GM21360 (cell line): ENCODE measurements around the gene SCLT1.
"Not testable (repeated sequence)": the region's sequence is repeated elsewhere in the genome, so short reads cannot be mapped to it uniquely, and the experiment has no call there.

Experiments
- ATAC-seq: cut with Tn5 transposase; IDR thresholded peaks from one replicate; pipeline ENCODE4 v1.9.1; 2021; ENCODE audit warnings: mild to moderate bottlenecking, moderate library complexity; ENCODE audit not compliant: unreplicated experiment

The SCLT1 gene

DNA sequence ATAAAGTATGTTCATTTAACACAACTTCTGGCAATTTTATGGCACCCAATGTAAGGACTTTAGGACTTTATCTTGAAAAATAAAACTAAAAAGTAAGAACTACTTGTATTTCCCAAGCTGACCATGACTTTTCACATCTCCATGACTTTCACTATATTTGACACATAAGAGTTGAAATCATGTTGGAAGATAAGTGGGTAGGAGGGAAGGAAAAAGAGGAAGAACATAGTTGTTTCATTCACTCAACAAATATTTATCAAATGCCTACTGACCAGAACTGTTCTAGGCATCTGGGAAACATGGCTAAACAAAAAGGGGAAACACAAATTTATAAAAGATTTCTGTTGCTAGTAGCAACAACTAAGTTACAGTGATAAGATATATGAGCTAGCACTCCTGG lies 16.0 kb downstream of the SCLT1 start:
- ATAC-seq = no peak

- ATAC-seq = not testable (repeated sequence)
Measured at GRCh38 chr4:129069537-129069936, 23.8 kb downstream of the SCLT1 start.

DNA sequence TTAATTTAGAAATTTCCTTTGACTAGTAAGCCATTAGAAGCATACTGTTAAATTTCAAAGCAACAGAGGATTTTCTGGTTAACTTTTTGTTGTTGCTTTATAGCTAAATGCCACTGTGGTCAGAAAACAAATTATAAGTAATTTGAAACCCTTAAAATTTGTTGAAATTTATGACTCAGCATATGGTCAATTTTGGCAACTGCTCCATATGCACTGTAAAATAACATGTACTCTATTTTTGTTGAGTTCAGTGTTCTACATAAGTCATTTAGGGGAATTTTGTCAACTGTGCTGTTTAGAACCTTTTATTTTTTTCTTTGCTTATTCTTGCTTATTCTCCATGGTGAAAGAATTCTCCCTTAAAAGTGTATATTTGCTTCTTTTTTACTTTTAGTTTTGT lies 28.6 kb downstream of the SCLT1 start:
- ATAC-seq = no peak

DNA sequence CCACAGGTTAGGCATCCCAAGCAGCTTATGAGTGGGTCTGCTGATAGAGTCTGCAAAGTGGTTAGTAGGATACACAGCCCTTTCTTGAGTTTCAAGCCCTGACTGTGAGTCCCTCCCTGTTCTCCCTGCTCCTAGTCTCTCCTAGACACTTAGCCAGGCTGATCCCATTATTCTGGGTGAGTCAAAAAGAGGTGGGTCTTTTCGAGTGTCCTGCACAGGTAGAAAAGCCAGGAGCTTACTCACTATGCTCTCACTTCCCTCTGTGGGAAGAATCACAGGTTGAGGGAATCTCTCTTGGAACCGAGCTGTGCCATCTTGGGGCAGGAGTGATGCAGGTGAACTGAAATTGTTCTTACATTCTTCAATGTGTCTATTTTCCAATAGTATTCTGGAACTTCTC lies 29.7 kb downstream of the SCLT1 start:
- no peak for ATAC-seq

DNA sequence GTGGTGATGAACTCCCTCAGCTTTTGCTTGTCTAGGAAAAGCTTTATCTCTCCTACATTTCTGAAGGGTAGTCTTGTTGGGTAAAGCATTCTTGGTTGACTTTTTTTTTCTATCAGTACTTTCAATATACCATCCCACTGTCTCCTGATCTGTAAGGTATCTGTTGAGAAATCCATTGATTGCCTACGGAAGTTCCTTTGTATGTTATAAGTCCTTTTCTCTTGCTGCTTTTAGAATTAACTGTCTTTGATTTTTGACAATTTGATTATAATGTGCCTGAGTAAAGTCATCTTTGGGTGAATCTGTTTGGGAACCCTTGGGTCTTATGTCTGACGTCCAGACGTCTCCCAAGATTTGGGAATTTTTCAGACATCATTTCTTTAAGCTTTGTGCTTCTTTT lies 30.8 kb downstream of the SCLT1 start:
- no peak for ATAC-seq

DNA sequence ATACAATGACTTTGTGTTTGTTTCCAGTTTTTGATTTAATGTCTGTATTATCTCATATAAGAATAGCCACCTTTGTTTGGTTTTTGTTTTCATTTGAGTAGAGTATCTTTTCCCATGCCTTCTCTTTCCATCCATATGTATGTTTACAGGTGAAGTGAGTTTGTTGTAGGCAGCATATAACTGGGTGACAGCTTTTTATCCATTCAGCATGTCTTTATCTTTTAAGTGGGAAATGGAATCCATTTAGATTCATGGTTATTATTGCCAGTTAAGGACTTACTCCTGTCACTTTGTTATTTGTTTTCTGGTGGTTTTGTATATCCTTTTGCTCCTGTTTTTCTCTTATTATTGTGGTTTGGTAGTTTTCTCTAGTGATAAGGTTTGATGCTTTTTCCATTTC lies 34.3 kb downstream of the SCLT1 start:
- ATAC-seq = no peak

GRCh38 chr4:129046055-129046959 lies 47.0 kb downstream of the SCLT1 start:
- ATAC-seq = no peak

- ATAC-seq = no peak
Measured at GRCh38 chr4:129043523-129043922, 49.8 kb downstream of the SCLT1 start.

DNA sequence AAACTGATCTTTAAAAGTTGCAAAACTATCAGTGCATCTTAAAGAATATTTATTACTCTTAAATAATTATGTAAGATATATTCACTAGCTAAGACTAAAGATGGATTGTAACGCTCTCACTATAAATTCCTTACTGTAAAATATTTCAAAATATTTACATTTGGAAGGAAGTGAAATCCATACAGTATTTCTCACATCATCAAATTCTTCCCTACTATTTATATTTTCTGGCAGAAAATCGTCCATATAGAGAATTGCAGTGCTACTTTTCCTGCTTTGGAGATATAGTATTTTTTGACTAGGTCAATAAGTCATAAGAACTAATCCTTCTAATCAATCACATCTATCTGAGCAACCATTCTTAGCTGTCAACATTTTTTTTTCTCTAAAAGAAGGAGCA lies 52.9 kb downstream of the SCLT1 start:
- no peak for ATAC-seq

- ATAC-seq = no peak
Measured at GRCh38 chr4:129037093-129037492, 56.2 kb downstream of the SCLT1 start.

DNA sequence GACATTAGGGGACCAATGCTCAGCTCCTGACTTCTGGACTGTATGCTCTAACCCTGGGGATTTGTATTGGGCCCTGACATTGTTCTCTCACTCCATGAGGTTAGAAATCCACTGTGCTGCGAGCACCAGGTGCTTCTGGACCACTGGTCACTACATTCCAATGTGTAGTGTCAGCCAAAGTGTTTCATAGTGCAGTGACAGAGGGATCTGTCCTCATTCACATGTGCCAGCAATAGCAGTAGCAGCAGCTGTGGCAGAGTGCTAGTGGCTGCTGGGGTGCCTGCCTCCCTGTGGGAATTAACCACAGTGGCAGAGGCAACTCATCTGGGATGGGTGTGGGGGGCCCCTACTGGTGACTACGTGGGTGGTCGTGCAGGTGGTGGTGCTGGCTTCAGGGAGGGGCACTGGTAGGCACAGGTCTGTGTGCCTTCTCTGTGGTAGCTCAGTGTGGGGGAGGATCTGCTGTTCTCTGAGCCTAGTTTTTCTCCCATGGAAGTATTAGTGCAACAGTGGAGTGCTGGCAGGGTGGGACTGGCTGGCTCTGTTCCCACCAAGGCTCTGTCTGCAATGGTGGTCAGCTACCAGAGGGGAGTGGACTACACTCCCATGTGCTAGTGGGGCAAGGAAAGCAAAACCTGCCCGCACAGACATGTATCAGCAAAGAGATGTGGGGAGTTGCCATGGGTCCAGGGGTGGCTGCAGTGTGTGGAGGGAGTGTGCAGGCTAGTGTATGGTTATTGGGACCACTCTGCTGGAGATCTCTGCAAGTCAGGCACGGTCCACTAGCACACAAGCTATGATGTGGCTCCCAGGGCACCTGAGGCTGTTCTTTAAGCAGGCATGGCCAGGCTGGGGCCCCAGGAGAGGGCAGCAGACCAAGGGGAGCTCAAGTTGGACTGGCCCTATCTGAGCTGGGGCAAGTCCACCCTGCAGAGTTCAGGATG lies 78.5 kb downstream of the SCLT1 start:
- ATAC-seq = no peak

GRCh38 chr4:129008096-129008495 lies 85.2 kb downstream of the SCLT1 start:
- ATAC-seq = no peak

DNA sequence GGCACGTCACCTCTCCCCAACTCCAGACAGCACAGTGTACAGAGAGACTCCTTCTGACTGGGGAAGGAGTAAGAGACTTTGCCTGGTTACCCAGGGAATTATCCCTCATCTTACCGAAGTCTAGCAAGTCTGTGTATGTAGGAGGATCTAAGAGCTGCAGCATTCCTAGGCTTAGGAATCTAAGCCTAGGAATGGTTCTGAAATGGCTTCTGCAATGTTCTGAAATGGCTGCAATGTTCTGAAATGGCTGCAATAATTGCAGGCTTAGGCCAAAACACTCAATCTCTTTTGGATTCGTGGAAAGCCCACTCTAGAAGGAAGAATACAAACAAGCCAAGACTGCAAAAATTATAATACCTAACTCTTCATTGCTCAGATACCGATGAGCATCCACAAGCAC lies 106.4 kb downstream of the SCLT1 start:
- ATAC-seq = no peak

DNA sequence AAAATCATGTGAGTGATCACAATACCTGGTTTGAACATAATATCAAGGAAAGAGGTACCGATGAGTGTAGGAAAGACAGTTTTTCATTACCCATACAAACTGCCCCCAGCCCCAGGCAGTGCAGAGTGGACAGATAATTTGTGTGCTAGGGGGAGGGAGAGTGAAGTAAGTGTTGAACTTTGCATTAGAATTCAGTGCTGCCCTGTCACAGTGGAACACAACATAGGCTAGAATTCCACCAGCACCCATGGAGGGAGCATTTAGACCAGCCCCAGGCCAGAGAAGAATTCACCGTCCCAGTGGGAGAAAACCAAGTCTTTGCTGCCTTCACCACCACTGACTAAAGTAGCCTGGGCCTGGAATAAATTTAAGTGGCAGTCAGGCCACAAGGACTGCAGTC lies 107.3 kb downstream of the SCLT1 start:
- ATAC-seq = no peak

DNA sequence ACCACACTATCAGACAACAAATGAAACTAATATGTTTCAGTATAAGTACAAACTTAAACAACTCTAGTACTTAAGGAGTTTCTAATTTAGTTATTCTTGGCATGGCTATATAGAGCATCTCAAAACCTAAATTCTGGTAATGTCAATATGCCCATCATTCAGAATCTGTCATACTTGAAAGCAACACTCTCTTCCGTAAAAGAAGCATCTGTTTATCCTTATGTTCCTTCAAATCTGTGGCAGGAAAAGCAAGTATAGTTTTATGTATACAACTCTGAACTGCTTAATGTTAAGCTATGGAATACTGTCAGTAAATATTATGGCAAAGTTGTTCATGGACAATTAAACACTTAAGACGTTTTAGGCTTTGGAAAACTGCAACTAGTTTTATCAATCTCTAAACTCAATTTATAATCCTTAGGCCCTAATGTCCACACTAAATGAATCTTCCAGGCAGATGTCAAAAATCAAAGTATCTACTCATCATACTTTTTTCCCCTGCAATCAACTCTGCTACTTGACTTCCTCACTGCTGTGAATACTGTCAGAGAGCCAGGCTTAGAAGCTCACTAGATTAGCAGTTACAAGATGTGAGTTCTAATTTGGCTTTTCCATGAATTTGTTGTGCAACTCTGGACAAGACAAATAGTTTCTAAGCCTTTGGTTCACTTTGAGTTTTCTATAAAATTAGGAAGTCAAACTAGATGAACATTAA lies 109.4 kb downstream of the SCLT1 start:
- ATAC-seq = no peak

DNA sequence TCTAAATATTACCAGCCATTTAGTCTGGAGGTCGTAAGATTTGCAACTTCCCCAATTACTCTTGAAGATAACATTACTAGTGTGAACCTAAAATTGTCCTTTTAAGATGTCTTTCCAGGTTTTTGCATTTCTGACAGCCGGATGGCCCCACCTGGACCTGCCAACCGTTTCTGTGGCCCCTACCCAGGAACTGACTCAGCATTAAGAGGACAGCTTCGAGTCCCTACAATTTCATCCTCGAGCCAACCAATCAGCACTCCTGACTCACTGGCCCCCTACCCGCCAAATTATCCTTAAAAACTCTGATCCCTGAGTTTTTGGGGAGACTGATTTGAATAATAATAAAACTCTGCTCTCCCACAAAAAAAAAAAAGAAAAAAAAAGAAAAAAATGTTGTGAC lies 112.0 kb downstream of the SCLT1 start:
- no peak for ATAC-seq

- no peak for ATAC-seq
Measured at GRCh38 chr4:128980816-128981326, 112.5 kb downstream of the SCLT1 start.

DNA sequence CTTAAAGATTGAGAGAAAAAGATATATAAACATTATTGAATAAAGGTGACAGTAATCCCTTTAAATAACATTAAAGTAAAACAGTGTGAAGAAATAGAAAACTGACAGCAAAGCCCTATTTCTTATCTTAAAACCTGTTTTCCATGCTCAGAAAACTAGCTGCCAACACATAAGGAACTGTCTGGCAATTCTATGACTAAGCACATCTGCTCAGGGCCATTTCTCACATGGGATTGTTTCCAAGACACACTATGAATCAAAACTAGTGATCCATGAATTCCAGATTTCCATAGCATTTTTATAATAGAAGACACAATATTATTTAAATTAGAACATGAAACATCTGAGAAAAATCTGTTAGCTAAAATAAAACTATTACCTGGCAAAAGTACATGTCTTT lies 113.4 kb downstream of the SCLT1 start:
- ATAC-seq = no peak

DNA sequence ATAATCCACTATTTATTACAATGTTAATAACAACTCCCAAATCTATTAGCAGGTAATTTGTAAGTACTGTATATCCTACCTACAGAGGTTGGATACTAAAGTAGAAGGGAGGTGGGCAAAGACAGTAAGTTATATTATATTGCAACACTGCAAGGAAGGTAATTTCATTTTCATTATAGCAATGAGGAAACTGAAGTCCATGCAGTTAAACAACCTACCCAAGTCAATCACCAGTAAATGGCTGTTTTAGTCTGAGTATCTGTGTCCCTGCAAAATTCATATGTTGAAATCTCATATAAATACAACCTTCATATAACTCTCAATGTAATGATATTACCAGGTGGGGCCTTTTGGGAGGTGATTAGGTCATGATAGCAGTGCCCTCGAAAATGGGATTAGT lies 114.4 kb downstream of the SCLT1 start:
- ATAC-seq = no peak

- ATAC-seq = no peak
Measured at GRCh38 chr4:128974136-128974581, 119.2 kb downstream of the SCLT1 start.

- no peak for ATAC-seq
Measured at GRCh38 chr4:128973384-128973783, 120.0 kb downstream of the SCLT1 start.
